ENCODE results near the gene WBP1. TPM values are rescaled to one million over a fixed set of nuclear protein-coding genes. Genes with fewer than 3 reads are reported as not detected.

Gene WBP1
- total RNA-seq, 1 donor from 2014 or later: 62.4 TPM

DNA sequence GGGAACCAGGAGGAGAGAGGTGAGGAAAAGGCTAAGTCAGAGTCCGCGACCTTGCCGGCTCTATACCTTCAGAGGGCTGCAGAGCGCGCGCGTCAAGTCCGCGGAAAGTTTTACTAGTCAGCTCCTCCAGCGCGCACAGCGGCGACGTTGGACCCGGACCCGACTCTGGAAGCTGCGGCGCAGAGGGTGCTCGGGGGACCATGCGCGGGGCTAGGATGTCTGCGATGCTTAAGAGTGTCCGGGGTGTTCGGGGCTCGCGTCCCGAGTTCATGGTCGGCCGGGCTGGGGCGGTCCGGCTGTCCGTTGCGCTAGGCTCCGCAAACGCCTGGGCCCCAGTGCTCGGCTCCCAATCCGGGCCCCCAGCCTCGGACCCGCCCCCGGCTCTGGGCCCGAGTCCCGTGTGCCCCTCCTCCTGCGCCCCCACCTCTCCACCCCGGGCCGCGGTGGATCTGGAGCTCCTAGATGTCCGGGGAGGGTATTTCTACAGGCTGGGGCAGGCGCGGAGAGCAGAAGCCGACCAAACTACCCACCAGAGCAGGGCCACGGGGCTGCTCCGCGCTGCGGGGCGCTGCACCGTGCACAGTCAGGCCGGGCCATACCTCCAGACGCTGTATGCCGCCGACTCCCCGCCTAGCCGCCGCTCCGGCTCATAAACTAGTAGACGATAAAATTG, 41.2 kb downstream of the WBP1 start, which contains the start of gene LBX2:
TSS of gene LBX2 (minus strand) at position 337 of the 673 bp plus-strand sequence. CDS start at position 271, 66 bp downstream.
- H3K27me3 Mint-ChIP-seq (ENCODE audit: low read depth): peaks cover 25% of the 10 kb centered on the region
- peaks cover 4% of the 10 kb centered on the region for H3K36me3 Mint-ChIP-seq (ENCODE audit: low read depth)
- peak within 1 kb of the TSS; percentile 72 for H3K4me3 Mint-ChIP-seq (ENCODE audit: unreplicated experiment)
- no peak for DNase-seq (ENCODE audit: low spot score)
- peaks cover 47% of the 10 kb centered on the region for H3K4me1 Mint-ChIP-seq (ENCODE audit: low read depth)
- TF ChIP-seq, protein P1, sequence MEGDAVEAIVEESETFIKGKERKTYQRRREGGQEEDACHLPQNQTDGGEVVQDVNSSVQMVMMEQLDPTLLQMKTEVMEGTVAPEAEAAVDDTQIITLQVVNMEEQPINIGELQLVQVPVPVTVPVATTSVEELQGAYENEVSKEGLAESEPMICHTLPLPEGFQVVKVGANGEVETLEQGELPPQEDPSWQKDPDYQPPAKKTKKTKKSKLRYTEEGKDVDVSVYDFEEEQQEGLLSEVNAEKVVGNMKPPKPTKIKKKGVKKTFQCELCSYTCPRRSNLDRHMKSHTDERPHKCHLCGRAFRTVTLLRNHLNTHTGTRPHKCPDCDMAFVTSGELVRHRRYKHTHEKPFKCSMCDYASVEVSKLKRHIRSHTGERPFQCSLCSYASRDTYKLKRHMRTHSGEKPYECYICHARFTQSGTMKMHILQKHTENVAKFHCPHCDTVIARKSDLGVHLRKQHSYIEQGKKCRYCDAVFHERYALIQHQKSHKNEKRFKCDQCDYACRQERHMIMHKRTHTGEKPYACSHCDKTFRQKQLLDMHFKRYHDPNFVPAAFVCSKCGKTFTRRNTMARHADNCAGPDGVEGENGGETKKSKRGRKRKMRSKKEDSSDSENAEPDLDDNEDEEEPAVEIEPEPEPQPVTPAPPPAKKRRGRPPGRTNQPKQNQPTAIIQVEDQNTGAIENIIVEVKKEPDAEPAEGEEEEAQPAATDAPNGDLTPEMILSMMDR (IDR thresholded peaks at IDR 0.05): no peak
- peak within 1 kb of the TSS; percentile 22 for H3K27ac Mint-ChIP-seq (ENCODE audit: unreplicated experiment)
- H3K9me3 Mint-ChIP-seq (ENCODE audit: low read depth): no peaks in the 10 kb centered on the region

DNA sequence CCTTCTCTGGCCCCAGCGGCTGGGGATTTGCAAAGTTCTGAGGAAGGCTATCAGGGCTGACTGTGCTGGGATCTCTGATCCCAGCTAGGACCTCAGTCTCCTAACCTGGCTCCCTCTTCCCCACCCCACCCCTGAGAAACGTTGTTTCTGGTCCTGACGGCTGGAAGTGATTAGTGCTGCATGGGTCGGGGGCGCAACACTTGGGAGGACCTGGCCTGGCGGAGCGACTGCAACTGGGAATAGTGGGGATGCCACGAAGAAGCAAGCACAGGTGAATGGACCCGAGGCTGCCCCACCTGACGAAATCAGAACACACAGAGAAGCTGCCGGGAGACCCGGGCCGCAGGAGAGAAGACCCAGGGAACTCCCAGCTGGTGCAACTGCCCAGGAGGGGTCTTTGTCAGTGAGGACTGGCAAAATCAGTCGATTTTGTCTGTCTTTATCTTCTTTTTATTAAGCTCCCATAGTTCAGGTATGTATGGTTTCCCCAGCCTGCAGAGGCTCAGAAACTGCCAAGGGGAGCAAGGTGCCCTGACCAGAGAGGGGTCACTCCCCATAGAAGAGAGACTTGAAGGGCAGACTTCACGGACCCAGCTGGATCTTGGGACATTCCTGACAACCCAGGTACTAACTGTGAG, 41.8 kb downstream of the WBP1 start:
- H3K36me3 Mint-ChIP-seq (ENCODE audit: low read depth): peaks cover 7% of the 10 kb centered on the region
- no peaks in the 10 kb centered on the region for H3K9me3 Mint-ChIP-seq (ENCODE audit: low read depth)
- H3K4me3 Mint-ChIP-seq (ENCODE audit: unreplicated experiment): no peak overlapping the region
- H3K4me1 Mint-ChIP-seq (ENCODE audit: low read depth): peaks cover 54% of the 10 kb centered on the region
- peaks cover 25% of the 10 kb centered on the region for H3K27me3 Mint-ChIP-seq (ENCODE audit: low read depth)
- TF ChIP-seq, protein P1 (IDR thresholded peaks at IDR 0.05): no peak
- H3K27ac Mint-ChIP-seq (ENCODE audit: unreplicated experiment): no peak overlapping the region
- DNase-seq (ENCODE audit: low spot score): no peak

GRCh38 chr2:74500578-74500946, 42.3 kb downstream of the WBP1 start:
- peaks cover 25% of the 10 kb centered on the region for H3K27me3 Mint-ChIP-seq (ENCODE audit: low read depth)
- no peak overlapping the region for H3K4me3 Mint-ChIP-seq (ENCODE audit: unreplicated experiment)
- peaks cover 59% of the 10 kb centered on the region for H3K4me1 Mint-ChIP-seq (ENCODE audit: low read depth)
- no peak for DNase-seq (ENCODE audit: low spot score)
- H3K36me3 Mint-ChIP-seq (ENCODE audit: low read depth): peaks cover 8% of the 10 kb centered on the region
- TF ChIP-seq, protein P1 (IDR thresholded peaks at IDR 0.05): no peak
- H3K9me3 Mint-ChIP-seq (ENCODE audit: low read depth): no peaks in the 10 kb centered on the region
- H3K27ac Mint-ChIP-seq (ENCODE audit: unreplicated experiment): no peak overlapping the region

DNA sequence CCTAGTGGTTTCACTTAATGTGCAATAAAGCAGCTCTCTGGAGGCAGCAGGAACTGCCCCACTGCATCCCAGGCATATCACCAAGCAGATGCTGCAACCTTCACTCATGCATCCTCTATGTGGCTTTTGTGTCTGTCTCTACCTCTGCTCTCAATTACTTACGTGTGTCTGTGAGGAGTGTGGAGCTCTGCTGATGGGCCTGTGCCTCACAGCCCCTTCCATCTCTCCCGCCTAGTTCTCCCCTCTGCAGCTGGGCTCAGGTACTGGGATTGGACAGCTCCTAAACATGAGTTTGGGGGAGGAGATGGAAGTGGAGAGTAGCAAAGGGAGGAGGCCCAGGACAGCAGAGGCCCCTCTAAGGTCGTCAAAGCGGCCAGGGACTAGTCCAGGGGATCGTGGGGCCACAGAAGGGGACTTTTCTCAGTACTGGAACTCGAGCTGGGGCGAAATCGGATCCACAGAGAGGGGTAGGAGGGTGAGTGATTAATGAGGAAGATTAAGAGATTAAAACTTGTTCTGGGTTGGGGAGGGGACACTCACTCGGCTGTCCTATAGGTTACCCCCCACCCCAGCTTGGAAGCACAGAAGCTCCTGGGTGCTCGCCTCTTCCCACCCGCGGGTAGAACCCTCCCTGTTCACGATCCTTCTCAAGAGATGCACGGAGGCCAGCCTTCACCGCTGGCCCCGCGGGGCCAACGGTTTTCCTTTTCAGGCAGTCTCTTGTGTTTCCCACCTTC, 43.3 kb downstream of the WBP1 start:
- DNase-seq (ENCODE audit: low spot score): no peak
- H3K4me1 Mint-ChIP-seq (ENCODE audit: low read depth): peaks cover 68% of the 10 kb centered on the region
- peaks cover 25% of the 10 kb centered on the region for H3K27me3 Mint-ChIP-seq (ENCODE audit: low read depth)

More for the DNA sequence above, 43.3 kb downstream of the WBP1 start:
- no peaks in the 10 kb centered on the region for H3K9me3 Mint-ChIP-seq (ENCODE audit: low read depth)
- peaks cover 9% of the 10 kb centered on the region for H3K36me3 Mint-ChIP-seq (ENCODE audit: low read depth)
- H3K4me3 Mint-ChIP-seq (ENCODE audit: unreplicated experiment): peak overlapping the region; percentile 71
- H3K27ac Mint-ChIP-seq (ENCODE audit: unreplicated experiment): no peak overlapping the region
- TF ChIP-seq, protein P1 (IDR thresholded peaks at IDR 0.05): no peak

All from chondrocyte (in vitro differentiated cells).